CD4-positive, alpha-beta T cell (primary cell): ENCODE results near the gene MSANTD2. TPM values are rescaled to one million over a fixed set of nuclear protein-coding genes. Genes with fewer than 3 reads are reported as not detected.

Source experiments
- ATAC-seq: fragments of 200-7000 bp; cut with Tn5 transposase; one replicate; pipeline ENCODE4 v1.10.0; 2022; ENCODE audit warnings: mild to moderate bottlenecking; ENCODE audit not compliant: poor library complexity
- CTCF ChIA-PET: fragments of 350-600 bp; sonication (Branson Sonifier 250); formaldehyde crosslinking; loops from one replicate; lab custom pipeline; 2021; ENCODE audit warnings: antibody characterized with exemption, inconsistent platforms; lab: Charles Lee
- POLR2A ChIA-PET: fragments of 350-600 bp; sonication (Branson Sonifier 250); formaldehyde crosslinking; loops from one replicate; lab custom pipeline; 2021; ENCODE audit warnings: antibody characterized with exemption, inconsistent platforms; lab: Charles Lee
- DNase-seq, 14 experiments: peaks; one replicate each; pipeline ENCODE4 v3.0.0-alpha.2; 2013 to 2020; ENCODE audit warnings: mixed read lengths in 2 of 14
- H3K27ac ChIP-seq, 2 donors: one replicate each; pipeline versions ENCODE4 v1.5.1 to v1.7.0; 2013; ENCODE audit warnings: low read length in 2 of 2, low read depth in 1 of 2, mild to moderate bottlenecking in 1 of 2
- H3K27me3 ChIP-seq, 2 experiments: 1 replicate in 1 of 2; 2 replicates in 1 of 2; pipeline versions ENCODE4 v1.6.1 to v1.7.0; 2013; ENCODE audit warnings: low read length in 2 of 2, control low read depth in 1 of 2, mild to moderate bottlenecking in 1 of 2, moderate library complexity in 1 of 2; ENCODE audit not compliant: insufficient read depth in 2 of 2, control insufficient read depth in 1 of 2
- H3K36me3 ChIP-seq: one replicate; pipeline ENCODE4 v1.6.1; 2013; ENCODE audit warnings: low read length, control low read depth; ENCODE audit not compliant: insufficient read depth
- H3K4me1 ChIP-seq: one replicate; pipeline ENCODE4 v1.6.1; 2013; ENCODE audit warnings: low read length, control low read depth; ENCODE audit not compliant: insufficient read depth
- H3K4me3 ChIP-seq: one replicate; pipeline ENCODE4 v1.5.1; 2013; ENCODE audit warnings: mild to moderate bottlenecking, low read length, moderate library complexity
- H3K9me3 ChIP-seq, 2 experiments: 1 replicate in 1 of 2; 2 replicates in 1 of 2; pipeline versions ENCODE4 v1.6.1 to v1.7.0; 2013; ENCODE audit warnings: low read length in 2 of 2, mild to moderate bottlenecking in 2 of 2, control low read depth in 1 of 2, moderate library complexity in 1 of 2; ENCODE audit not compliant: control insufficient read depth in 1 of 2, insufficient read depth in 1 of 2
- H3K27ac Mint-ChIP-seq: one replicate; pipeline ENCODE4 v1.8.0; 2020; ENCODE audit warnings: mixed read lengths
- H3K27me3 Mint-ChIP-seq: one replicate; pipeline ENCODE4 v1.8.0; 2021; ENCODE audit warnings: mixed read lengths
- H3K36me3 Mint-ChIP-seq: one replicate; pipeline ENCODE4 v1.8.0; 2021; ENCODE audit warnings: low read depth, mixed read lengths
- H3K4me1 Mint-ChIP-seq: one replicate; pipeline ENCODE4 v1.8.0; 2021; ENCODE audit warnings: low read depth, mixed read lengths
- H3K4me3 Mint-ChIP-seq: one replicate; pipeline ENCODE4 v1.8.0; 2020; ENCODE audit warnings: mild to moderate bottlenecking, mixed read lengths
- H3K9me3 Mint-ChIP-seq: one replicate; pipeline ENCODE4 v1.8.0; 2020; ENCODE audit warnings: mixed read lengths
- CTCF ChIP-seq: fragments of 200-600 bp; IDR thresholded peaks from one replicate; pipeline ENCODE4 v1.8.0; 2022; ENCODE audit warnings: antibody characterized with exemption, mild to moderate bottlenecking
- intact Hi-C, 2 experiments: fragments of 100-400 bp; cut with DNase I in 1 of 2; cut with micrococcal nuclease in 1 of 2; formaldehyde crosslinking; loops; one replicate each; pipeline versions ENCODE4 v1.15.1 to v1.9.0; 2023 to 2025; cut with DNase I, micrococcal nuclease
- total RNA-seq, 174 experiments: library from RNA in 2 of 174; stranded (reverse) in 2 of 174; gene quantifications; one replicate each; pipeline ENCODE4 v1.2.3 and lab custom pipeline; 2021 to 2026

MSANTD2 gene
- total RNA-seq, 2 experiments from 2014 or later = 4.2 to 5.1 TPM

GRCh38 chr11:124738713-124739478, 61.3 kb downstream of the MSANTD2 start:
- peak overlapping the region; percentile 64 for H3K4me3 ChIP-seq
- Mint-ChIP-seq H3K36me3 (no peaks in the 10 kb centered on the region), H3K27ac (no peak overlapping the region), H3K4me1 (peaks cover 21% of the 10 kb centered on the region), H3K27me3 (peaks cover 7% of the 10 kb centered on the region), H3K9me3 (no peaks in the 10 kb centered on the region), H3K4me3 (peak overlapping the region; percentile 83)
- ATAC-seq = no peak
- CTCF ChIA-PET = interaction anchor here (0.9 to 2.4 kb wide), 3 partner anchors 19 to 27 kb away, joined by 3 to 10 read pairs (median 4); no protein-coding TSS in a partner anchor
- POLR2A ChIA-PET = interaction anchor here (1.0 to 1.1 kb wide), 2 partner anchors 8 to 12 kb away, joined by 4 to 6 read pairs; partner anchors contain the start of gene VSIG2
- intact Hi-C loops = loop anchor here in 1 of 2 experiments (2.0 kb wide), 1 partner anchor 66 kb away; the partner anchor contains the start of genes SIAE and SPA17
- H3K27me3 ChIP-seq = peaks cover 0 to 6% of the 10 kb centered on the region in 2 experiments
- no peak for DNase-seq
- H3K4me1 ChIP-seq = peaks cover 16% of the 10 kb centered on the region
- no peak for TF ChIP-seq CTCF
- H3K36me3 ChIP-seq = no peaks in the 10 kb centered on the region
- H3K9me3 ChIP-seq = no peaks in the 10 kb centered on the region
- H3K27ac ChIP-seq = no peak overlapping the region

- Mint-ChIP-seq H3K27ac (no peak overlapping the region), H3K27me3 (peaks cover 7% of the 10 kb centered on the region), H3K36me3 (no peaks in the 10 kb centered on the region), H3K4me3 (no peak overlapping the region), H3K4me1 (peaks cover 21% of the 10 kb centered on the region), H3K9me3 (no peaks in the 10 kb centered on the region)
- H3K4me3 ChIP-seq = no peak overlapping the region
- H3K4me1 ChIP-seq = peaks cover 16% of the 10 kb centered on the region
- no peaks in the 10 kb centered on the region for H3K36me3 ChIP-seq
- ATAC-seq = no peak
- no peak for DNase-seq
- no peak overlapping the region for H3K27ac ChIP-seq
- POLR2A ChIA-PET = interaction anchor here (1.0 kb wide), 1 partner anchor 9 kb away, joined by 4 read pairs; no protein-coding TSS in a partner anchor
- CTCF ChIA-PET = interaction anchor here (1.1 kb wide), 1 partner anchor 20 kb away, joined by 4 read pairs; no protein-coding TSS in a partner anchor
- intact Hi-C loops = loop anchor here in 1 of 2 experiments (2.0 kb wide), 1 partner anchor 65 kb away; the partner anchor contains the start of genes SIAE and SPA17
- TF ChIP-seq CTCF = no peak
- peaks cover 0 to 6% of the 10 kb centered on the region in 2 experiments for H3K27me3 ChIP-seq
- H3K9me3 ChIP-seq = no peaks in the 10 kb centered on the region
These were observed 62.4 kb downstream of the MSANTD2 start for GRCh38 chr11:124737638-124738305.

GRCh38 chr11:124736736-124737135, 63.5 kb downstream of the MSANTD2 start:
- intact Hi-C loops = no loop called here
- Histone ChIP-seq H3K4me3 (no peak overlapping the region), H3K9me3 (no peaks in the 10 kb centered on the region), H3K27me3 (peaks cover 0 to 5% of the 10 kb centered on the region in 2 experiments), H3K36me3 (no peaks in the 10 kb centered on the region), H3K27ac (no peak overlapping the region), H3K4me1 (peaks cover 16% of the 10 kb centered on the region)
- ChIA-PET POLR2A (no interaction called here), CTCF (interaction anchor here (1.0 kb wide), 1 partner anchor 26 kb away, joined by 3 read pairs; no protein-coding TSS in a partner anchor)
- no peaks in the 10 kb centered on the region for H3K9me3 Mint-ChIP-seq
- peak in 1 of 14 experiments; percentile 34 for DNase-seq
- no peak overlapping the region for H3K27ac Mint-ChIP-seq
- H3K4me1 Mint-ChIP-seq = peaks cover 21% of the 10 kb centered on the region
- no peak overlapping the region for H3K4me3 Mint-ChIP-seq
- no peak for ATAC-seq
- H3K27me3 Mint-ChIP-seq = peaks cover 7% of the 10 kb centered on the region
- no peaks in the 10 kb centered on the region for H3K36me3 Mint-ChIP-seq
- TF ChIP-seq CTCF = no peak
